Left lobe of liver (tissue), 2 donors: ENCODE measurements around the gene TSPAN1. TPM values are rescaled to one million over a fixed set of nuclear protein-coding genes. Genes with fewer than 3 reads are reported as not detected.

Experiments used
- ATAC-seq: fragments of 200-7000 bp; cut with Tn5 transposase; one replicate; pipeline ENCODE4 v1.9.1; 2020; ENCODE audit warnings: mild to moderate bottlenecking, moderate library complexity
- DNase-seq: peaks from one replicate; pipeline ENCODE4 v3.0.0-alpha.2; 2020; ENCODE audit warnings: low spot score
- total RNA-seq: library from RNA; stranded (reverse); gene quantifications from one replicate; pipeline ENCODE4 v1.2.1, GENCODE V29; 2021
- donor health status: DM: no; HTN: no; CAD: no; lungs with moderate emphysema.
- donor health status: DM: no; HTN: yes; CAD: no.

Gene TSPAN1
- total RNA-seq: 7.7 TPM

- no peak for DNase-seq
- ATAC-seq: peak; percentile 17
Measured at GRCh38 chr1:46174448-46175231, at the start of gene TSPAN1. Gene TSPAN1, plus strand, starts transcription at chr1:46175087. Its CDS starts 6,021 bp downstream, at chr1:46181108.

- no peak for ATAC-seq
- DNase-seq: no peak
Measured at GRCh38 chr1:46128344-46128743, 46.5 kb upstream of the TSPAN1 start.

DNA sequence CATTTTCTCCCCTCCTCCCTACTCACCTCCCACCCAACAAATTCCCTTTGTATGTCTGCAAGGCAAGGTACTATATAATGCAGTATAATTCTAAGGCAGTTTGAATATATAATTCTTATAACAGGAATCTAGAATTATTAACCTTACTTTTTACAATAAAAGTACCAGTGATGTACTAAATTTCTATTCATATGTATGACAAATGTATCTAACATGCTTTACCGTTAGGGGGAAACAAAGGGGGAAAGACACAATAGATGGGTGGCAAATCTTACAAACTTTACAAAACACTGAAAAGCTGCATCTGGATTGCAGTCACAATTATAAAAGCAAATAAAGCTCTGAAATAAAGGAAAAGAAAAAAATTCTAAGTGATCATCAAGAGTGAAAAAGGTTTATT is 44.8 kb upstream of the TSPAN1 start:
- no peak for DNase-seq

GRCh38 chr1:46130606-46131005 is 44.3 kb upstream of the TSPAN1 start:
- DNase-seq: no peak
- ATAC-seq: no peak

More for the DNA sequence above, 44.8 kb upstream of the TSPAN1 start:
- no peak for ATAC-seq

GRCh38 chr1:46131093-46131492 is 43.8 kb upstream of the TSPAN1 start:
- no peak for ATAC-seq
- no peak for DNase-seq

DNA sequence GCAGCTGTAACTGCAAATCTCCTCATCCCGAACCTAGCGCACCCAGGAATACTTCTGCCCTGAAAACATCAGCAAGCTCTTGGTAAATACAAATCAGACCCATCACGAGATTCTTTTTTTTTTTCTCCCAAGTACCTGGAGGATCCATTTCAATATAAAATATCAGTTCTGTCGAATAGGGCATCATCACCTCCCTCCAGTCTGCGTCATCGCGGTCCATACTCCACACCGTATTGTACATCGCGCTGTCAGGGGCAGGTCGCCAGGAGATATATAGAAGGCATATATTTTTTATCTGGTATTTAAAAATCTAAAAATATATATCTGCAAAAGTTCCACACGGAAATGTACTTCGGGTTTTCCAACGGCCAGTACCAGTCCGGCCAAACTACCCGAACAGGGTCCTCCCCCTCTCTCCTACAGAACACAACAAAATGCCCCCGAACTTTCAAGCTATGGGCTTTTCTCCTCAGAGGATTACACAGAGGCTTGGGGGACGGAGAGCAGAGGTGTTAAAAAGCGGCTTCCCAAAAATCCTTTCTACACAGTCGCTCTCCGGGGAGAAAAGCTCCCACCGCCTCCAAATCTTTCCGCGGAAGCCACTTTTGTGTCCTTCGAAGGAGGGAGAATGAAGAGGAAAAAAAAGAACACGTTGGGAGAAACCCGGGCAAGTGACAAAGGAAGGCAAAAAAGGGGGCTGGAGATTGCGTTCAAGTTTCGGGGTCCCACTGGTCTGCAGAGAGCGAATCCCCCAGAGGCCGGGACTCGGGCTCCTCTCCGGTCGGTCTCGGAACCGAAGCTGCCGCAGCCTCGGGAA is 43.0 kb upstream of the TSPAN1 start:
- ATAC-seq: no peak
- DNase-seq: peak; percentile 49

GRCh38 chr1:46132529-46133180 is 42.2 kb upstream of the TSPAN1 start, which contains the start of gene PIK3R3:
Gene PIK3R3, minus strand, starts transcription at chr1:46132629. Its CDS starts 677 bp downstream, at chr1:46131952.
- DNase-seq (peak; percentile 98), ATAC-seq (peak; percentile 92)

GRCh38 chr1:46133181-46133658 is 41.7 kb upstream of the TSPAN1 start:
- peak; percentile 57 for ATAC-seq
- DNase-seq: no peak

GRCh38 chr1:46133781-46134350 is 41.0 kb upstream of the TSPAN1 start:
- ATAC-seq (no peak), DNase-seq (no peak)

GRCh38 chr1:46134660-46135331 is 40.1 kb upstream of the TSPAN1 start:
- ATAC-seq (no peak), DNase-seq (no peak)

GRCh38 chr1:46136711-46137110 is 38.2 kb upstream of the TSPAN1 start:
- DNase-seq: no peak
- ATAC-seq: no peak

DNA sequence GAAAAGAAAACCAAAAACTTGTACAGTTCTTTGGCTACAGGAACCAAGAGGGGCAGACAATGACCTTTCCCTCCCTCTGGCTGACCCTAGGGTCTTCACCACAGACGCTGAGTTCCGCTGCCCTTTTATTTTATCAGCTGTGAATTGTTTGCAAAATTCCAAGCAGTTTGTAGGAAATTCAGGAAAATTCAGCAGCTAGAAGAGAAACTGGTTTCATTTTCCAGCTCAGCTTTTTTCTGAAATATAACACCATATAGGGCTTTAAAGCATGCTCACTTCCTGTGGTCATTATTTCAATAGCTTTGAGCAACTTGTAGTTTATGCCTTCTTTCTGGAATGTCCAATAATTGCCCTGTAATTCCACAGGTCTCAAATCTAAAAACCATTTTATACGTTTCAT is 37.0 kb upstream of the TSPAN1 start:
- ATAC-seq (no peak), DNase-seq (no peak)

DNA sequence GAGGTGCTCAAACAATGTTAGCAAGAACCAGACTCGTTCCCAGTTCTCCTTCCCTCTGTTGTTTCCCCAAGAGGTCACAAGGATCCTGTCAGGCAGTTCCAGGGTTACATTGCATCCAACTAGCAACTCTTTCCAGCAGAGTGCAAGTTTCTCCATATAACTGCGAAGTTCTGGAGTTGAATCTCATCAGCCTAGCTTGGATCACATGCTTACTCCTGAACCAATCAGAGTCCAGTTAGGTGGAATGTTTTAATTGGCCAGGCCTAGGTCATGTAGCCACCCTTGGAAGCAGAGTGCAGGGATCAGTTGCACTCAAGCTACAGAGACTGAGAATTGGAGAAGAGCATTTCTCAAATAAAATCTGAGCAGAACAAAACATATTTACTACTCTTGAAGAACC is 26.6 kb upstream of the TSPAN1 start:
- ATAC-seq (no peak), DNase-seq (no peak)

DNA sequence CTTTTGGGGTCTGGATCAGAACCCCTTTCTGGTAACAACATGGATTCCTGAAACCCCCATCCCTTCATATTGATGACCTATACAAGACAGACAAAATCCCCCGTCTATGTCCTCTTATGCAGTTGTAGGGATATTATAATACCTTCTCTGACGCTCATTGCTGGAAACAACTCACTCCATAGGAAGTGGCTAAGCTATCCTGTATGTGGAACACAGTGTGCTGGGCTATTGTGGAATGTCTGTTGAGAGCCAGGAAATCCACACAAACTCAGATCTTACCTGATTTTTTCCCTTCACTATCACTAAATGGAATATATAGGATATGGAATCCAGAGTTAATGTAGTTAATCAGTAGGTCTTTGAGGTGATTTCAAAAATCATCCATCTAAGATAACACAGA is 24.8 kb upstream of the TSPAN1 start:
- DNase-seq (no peak), ATAC-seq (no peak)

DNA sequence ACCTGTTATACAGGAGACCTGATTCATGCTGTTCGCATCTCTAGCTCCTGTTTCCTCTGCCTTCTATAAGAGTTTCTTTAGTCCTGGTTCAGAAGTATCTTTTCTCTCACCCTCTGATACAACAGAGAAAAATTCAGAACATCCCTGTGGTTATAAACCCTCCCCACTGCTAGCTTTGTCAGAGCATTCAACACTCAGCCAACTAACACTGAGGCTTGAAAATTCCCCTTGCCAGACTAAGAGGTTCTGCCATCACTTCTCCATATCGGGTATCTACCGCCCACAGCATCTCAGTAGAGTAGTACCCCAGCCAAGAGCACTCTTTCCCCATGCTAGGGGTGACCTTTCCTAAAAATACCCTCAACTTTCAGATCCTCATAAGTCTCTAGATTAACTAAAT is 22.9 kb upstream of the TSPAN1 start:
- DNase-seq: no peak

DNA sequence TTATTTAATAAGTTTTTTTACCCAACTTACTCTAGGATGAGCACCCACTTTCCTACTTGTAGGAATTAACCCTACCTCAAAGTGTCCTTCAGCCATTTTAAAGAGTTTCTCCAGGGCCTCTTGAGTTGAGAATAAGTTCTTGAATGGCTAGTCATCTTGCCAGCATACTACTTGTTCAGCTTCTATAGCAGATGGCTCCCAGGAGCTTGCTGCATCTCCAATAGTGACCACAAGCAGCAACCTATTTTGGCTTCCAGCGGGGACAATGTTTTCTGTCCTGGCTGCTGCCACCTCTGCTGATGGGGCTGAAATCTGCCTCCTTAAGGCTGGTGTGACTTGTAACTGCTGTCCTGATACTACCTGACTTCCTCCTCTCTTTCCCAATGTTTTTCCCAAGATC is 21.7 kb upstream of the TSPAN1 start:
- no peak for ATAC-seq
- DNase-seq: no peak

More for the DNA sequence above, 22.9 kb upstream of the TSPAN1 start:
- no peak for ATAC-seq

GRCh38 chr1:46153732-46154131 is 21.2 kb upstream of the TSPAN1 start:
- no peak for DNase-seq
- no peak for ATAC-seq

- ATAC-seq (no peak), DNase-seq (no peak)
Measured at GRCh38 chr1:46157916-46158311, 17.0 kb upstream of the TSPAN1 start.

DNA sequence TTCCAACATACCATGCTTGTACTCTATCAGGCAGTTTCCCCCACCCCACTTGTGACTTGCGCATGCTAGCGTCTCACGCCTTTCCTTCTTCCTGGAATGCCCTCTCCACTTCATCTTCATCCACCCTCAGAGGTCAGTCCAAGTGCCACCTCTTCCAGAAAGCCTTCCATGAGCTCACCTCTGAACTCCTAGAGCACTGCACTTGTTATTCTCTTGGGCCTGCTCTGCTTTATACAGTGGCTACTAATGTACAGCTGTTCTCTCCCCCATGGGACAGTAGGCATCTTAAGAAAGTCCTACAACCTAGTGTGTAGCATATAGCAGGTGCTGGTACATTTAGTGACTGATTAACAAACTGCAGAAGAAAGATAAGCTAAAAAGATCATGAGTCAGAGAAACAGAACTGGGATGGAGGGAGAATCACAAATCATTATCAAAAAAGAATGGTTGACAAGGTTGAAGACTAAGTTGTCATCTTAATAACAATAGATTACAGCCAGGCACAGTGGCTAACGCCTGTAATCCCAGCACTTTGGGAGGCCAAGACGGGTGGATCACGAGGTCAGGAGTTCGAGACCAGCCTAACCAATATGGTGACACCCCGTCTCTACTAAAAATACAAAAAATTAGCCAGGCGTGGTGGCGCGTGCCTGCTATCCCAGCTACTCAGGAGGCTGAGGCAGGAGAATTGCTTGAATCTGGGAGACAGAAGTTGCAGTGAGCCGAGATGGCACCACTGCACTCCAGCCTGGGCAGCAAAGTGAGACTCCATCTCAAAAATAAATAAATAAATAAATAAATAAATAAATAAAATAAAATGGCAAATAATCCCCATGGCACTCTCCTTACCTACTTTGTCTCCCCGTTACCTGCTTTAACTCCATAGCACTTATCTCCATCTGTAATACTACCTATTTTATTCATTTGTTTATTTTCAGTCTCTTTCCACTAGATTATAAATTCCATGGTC is 16.3 kb upstream of the TSPAN1 start:
- DNase-seq (no peak), ATAC-seq (no peak)
